Stimulated activated CD4-positive, alpha-beta T cell treated with anti-CD3 and anti-CD28 coated beads, TNF-alpha, amount 100 ng/mL, for 48 hours (primary cell): ENCODE results near the gene TXNRD2.

ENCODE experiments used
- DNase-seq, 3 donors: peaks; one replicate each; pipeline ENCODE4 v3.0.0-alpha.2; 2020; ENCODE audit warnings: low read depth in 3 of 3

The TXNRD2 gene

DNA sequence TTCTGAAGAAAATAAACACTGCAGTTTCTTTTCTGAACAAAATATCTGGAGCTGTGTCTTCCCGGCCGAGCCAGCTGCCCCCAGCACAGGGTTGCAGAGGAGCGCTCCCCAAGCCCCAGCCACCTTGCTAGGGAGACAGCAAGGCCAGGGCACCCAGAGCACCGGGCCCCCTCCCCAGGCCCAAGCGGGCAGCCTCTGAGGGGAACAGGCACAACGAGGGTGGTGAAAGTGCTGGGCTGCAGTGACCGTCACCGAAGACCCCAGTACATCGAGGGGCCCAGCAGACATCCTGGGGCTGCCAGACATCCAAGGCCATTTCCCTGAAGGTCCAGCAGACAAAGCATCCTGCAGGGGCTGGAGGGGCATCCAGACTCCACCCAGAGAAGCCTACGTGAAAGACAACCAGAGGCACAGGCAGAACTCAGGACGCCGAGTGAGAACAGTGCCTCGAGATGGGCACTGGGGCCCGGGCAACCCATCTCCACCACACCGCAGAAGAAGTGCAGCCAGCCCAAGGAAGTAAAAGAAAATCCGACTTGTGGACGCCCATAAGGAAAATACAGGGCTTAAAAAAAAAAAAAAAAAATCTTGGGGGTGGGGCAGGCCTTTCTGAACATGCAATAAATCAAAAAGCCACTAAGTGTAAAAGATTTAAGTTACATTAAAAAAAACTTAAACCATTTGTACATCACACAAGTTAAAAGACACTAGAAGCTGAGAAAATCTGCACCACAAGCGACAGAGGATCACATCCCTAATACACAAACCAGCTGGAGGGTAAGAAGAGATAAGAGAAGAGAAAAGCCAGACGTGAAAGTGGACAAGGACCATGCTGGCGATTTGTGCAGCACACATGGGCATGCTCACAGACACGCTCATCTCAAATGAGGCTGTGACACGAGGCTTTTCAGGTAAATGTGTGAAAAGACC, 36.0 kb downstream of the TXNRD2 start:
- DNase-seq = no peak

DNA sequence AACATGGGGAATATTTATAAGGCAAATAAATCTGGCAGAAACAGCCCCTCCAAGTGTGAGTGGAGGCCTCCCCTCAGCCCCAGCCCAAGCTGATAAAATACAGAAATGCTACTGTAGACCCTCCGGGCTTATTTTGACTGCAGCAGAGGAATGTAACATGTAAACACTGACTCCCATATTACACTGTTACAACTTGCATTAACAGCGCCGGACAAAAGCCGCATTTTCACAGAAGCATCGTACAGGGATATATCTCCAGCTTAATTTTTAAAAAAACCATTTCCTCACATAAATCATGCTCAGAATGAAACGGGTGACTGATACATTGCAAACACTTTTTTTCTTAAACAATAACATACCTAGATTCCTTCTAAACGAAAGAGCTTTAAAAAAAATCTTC, 36.7 kb downstream of the TXNRD2 start:
- DNase-seq = no peak

DNA sequence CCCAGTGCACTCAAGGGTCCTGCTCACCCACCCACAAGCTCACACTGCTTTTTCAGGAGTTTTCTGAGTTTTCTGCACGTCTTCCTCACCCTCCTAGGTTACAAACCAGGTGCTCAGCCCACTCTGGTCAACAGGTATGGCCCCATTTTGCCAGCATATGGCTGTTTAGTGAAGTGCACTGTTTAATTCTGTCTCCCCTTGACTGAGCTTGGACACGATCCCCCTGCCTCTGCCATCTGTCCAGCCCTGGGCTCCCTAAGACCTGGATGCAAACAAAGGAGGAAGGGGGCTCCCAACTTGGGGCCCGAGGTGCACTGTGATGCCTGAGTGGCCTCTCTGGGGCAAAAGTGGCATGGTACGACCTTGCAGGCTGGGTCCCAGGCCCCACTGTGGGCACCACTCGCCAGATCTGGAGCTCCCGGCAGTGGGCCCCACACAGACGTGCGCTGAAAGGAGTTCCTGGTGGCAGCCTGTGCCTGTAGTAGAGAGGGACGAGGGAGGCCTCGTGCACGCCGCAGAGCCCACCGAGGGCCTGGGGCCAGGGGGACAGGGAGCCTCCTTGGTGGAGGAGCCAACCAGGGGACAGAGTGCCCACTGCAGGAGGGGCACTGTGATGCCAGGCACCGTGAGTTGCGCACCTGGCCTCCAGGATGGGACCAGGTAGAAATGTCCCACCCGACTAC, 37.3 kb downstream of the TXNRD2 start:
- DNase-seq = no peak

DNA sequence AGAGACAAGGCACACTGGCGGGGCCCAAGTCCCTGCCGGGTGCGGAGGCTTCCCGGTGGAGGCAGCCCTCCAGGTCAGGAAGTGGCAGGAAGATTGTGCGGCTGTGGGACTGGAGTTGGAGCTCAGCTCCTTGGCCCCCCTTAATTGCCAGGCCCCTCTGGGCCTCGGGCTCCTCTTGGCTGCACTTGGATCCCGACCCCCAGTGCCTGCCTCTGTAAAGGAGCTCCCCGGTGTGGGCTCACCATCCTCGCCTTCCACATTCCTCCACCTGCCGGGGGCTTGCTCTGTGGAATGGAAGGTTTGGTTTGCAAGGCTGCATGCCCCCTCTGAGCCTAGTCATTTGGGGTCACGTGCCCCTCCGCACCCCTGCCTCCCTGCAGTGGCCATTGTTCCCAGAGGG, 38.1 kb downstream of the TXNRD2 start:
- no peak for DNase-seq

DNA sequence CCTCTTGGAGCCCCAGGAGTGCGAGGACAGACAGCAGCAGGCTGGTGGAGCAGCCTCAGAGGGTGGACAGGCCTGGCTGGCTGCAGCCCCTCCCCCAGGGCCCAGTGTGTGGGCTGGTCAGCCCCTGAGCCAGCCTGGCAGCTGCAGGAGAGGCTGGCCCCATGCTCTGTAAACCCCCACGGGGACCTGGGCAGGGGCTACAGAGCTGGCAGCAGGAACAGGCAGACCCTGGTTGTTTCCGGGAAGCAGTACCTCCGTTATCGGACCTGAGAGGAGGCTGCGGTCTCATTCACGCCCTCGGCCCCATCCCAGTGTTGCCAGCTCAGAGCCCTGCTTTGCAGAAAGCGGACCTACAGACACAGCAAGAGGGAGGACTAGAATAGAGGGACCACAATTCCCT, 38.6 kb downstream of the TXNRD2 start:
- no peak for DNase-seq

DNA sequence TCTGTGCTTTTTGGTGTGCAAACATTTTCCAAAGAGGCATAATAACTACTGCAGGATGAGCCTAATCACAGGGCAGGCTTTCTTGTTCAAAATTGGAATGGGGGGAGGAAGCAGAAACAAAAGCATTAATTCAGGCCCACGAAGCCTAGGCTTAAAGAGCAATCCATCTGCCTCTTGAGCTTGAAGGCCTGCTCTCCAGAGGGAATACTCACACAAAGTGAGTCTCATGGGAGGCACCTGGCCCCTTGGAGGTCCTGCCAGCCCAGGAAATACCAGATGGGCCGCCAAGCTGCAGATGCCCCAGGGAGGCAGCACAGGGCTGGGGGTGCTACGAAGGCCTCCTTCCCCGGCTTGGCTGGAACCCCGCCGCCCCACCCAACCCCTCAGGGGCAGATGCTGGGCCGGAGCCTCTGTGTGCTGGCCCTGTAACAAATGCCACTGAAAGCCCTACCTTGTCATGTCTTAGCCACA, 39.3 kb downstream of the TXNRD2 start:
- DNase-seq = no peak

DNA sequence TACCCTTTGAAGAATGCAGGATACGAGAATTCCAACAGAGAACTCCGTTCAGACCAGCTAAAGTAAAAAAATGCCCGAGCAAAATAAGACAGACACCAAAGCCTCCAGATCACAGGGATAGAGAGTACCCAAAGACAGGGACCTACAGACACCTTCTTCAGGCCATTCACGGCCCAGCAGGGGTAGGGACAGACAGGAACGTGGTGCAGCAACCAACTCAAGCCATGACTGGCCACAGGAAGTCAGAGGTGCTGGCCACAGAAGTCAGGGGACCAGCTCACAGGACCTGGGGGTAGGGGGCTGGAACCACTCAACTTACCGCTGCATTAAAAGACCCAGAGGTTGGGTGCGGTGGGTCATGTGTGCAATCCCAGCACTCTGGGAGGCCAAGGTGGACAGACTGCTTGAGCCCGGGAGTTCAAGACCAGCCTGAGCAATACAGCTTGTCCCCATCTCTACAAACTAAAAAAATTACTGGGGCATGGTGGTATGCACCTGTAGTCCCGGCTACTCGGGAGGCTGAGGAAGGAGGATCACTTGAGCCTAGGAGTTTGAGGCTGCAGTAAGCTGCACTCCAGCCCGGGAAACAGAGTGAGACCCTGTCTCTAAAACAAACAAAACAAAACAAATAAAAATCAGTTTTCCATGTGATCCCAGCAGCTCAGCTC, 39.9 kb downstream of the TXNRD2 start:
- no peak for DNase-seq

DNA sequence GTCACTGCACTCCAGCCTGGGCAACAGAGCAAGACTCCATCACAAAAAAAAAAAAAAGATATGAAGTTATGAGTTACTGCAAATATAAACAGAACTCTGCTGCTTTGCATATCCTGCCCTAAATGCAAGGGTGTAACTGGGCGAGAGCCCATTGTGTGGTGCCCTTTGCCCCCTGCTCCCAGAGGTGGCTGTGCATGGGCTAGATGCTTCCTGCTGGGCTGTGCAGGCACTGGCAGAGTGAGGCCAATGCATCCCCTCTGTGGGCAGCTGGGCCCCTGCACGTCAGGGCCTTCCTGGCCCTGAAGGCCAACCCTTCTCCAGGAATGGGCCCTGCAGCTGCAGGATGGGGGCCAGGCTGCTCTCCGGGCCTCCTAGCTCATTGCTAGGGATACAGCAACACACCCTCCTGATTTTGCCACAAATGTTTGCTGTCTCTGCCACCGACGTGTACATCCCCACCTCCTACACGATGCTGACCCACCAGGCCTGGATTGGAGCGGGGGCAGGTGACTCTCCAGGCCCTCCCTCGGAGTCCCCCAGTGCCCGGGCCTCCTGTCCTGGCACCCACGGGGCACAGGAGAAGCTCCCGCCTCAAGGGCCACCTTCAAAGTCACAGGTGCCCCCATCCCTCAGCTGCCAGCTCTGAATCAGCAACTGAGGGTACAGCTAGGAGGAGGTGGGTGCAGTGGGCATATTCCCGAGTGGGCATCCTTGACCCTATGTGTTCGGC, 40.7 kb downstream of the TXNRD2 start:
- DNase-seq = no peak

DNA sequence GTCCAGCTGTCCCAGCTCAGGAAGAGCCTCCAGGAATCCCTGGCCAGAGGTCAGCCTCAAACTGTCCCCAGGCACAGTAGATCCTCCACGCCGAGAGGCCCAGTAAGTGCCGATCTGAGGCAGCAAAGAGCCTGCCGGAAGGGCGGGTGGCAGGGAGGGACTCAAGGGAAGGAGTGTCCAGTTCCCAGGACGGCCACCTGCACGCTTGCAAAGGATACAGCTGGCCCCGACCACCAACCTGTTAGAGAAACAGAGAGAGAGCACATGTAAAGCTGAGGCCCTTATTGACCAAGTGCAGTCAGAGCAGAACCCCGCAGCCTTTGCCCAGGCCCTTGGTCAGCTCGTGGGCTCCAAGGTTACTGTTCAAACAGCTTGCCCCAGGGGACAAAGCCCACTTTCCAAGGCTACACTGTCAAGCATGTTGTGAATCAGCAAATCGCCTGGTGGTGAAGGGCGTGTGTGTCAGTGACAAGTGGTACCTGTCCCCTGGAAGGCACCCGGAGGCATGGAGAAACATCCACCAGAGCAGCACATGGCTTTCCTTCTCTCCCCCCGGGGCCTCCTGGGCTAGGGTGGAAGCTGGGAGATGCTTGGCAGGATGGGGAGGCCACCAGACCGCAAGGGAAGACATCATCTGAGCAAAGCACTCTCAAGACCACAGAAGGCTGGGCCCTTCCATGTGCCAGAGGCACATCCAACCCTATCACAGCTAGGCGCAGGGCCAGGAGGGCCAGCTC, 42.6 kb downstream of the TXNRD2 start:
- no peak for DNase-seq

DNA sequence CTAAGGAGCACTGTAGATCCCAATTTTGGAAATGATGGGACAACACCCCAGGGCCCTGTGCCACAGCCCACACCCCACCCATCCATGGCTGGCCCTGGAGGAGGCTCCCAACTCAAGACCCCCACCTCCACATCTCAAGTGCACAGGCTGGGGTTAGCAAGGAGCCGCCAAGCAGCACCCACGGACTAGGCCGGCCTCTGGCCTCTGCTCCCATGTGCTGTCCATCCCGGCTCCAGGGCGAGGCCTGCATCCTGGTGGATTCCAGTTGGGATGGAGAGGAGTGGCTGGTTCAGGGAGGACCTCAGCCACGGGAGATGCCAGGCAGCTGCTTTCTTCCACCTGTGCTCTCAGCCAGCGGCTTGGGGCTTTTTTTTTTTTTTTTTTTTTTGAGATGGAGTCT, 43.5 kb downstream of the TXNRD2 start:
- no peak for DNase-seq

DNA sequence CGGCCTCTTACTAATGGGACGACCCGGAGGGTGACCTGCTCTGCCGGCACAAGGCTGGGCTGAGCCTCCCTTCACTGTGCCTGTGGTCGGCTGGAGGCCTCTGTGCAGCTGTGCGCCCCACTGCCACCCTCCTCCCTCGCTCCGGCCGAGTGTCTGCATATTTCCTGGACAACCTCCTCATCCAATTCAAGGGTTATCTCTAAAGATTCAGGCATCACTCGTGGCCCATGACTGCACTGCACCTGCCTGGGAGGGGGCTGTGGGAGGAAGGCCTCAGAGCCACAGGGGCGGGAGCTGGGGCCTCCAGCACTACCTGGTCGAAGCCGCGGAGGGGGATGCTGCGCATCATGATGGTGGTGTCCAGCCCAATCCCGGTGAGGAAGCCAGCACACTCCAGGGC, 43.9 kb downstream of the TXNRD2 start:
- no peak for DNase-seq

DNA sequence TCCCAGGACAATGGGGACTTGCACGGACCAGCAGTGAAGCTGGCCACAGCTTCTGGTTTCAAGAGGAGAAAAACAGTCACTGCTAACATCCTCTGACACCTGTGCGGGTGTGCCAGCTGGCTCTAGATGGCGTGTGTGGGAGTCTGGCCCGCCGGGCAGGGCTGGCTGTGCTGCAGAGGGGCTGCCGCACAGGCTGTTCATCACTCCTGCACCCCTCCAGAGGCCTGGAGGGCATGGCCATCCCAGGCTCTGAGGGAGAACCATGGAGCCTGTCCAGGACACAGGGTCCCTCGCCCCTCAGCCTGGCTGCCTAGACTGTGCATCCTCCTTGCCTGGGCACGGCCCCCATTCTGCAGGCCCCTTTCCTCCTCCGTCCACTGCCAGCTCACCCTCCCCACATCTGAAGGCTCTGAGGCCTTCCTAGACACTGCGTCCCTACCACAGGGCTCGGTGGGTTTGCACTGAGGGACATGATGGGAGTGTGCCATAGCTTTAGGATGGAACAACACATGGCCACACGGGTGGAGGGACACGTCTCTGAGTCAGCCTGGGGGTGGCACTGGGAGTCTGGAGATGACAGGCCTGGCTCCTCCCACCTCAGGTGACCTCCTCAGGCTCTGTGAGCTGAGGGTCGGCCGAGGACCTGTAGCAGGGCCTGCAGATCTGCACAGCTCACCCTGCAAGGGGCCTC, 44.8 kb downstream of the TXNRD2 start:
- no peak for DNase-seq

DNA sequence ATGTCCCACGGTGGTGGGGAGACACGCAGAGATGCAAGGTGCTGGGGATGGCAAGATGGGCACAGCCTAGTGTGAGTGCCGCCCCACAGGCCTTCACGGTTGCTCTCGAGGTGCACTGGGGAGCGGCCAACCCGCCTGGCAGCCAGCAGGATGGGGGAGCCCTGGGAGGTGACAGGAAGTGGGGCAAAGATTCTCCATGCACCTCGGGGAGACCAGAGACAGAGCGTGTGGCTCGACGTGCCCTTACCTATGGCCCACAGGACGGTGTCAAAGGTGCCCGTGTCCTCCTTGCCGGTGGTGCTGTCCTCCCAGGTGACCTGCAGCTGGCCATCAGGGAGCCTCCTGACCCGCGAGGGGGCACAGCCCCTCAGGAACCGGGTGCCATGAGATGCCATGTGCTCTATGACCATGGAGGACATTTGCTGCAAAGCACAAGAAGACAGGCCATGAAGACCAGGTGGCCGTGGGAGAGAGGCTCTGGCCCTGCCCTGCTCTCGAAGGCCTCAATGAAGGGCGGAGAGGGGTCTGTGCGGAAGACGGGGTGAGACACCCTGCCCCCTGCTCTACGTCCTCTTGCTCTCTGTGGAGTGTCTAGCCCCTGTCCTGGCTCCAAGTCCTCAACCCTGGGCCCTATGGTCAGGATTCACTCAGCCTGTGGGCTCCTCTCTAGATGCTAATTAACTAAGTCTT, 46.3 kb downstream of the TXNRD2 start:
- DNase-seq = no peak

DNA sequence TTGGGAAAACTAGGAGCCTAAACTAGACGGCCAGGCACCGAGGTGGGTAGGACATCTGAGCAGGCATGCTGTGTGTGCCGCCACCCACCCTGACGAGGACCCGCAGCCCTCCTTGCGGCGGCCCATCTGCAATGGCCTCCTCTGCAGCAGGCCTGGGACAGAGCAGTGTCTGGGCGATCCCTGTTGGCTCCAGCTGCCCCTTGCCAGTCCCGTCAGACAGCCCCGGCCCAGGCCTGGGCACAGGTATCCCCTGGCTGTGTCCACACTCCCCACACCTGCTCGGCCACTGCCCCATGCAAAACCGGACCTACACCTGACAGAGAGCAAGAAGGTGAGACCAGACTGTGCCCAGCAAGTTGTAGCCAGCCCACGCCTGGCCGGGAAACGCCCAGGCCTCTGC, 48.3 kb downstream of the TXNRD2 start:
- no peak for DNase-seq

DNA sequence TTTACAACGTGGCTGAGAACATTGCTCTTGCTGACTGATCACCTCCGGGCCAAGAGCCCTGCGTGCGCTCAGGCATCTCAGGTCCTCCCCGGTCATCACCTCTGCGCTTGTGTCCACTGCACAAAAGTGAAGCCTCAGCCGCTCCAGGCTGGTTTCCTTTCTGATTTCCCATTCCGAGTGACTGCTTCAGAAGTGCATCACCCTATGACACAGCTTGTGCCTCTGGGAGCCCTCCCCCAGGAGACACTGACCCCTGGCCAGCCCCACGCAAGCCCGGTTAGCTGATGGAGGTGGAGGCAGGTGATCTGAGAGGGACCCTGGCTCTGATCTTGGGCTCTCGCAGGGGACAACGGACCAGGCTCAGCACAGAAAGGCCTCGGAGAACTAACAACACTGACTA, 48.7 kb downstream of the TXNRD2 start:
- no peak for DNase-seq

DNA sequence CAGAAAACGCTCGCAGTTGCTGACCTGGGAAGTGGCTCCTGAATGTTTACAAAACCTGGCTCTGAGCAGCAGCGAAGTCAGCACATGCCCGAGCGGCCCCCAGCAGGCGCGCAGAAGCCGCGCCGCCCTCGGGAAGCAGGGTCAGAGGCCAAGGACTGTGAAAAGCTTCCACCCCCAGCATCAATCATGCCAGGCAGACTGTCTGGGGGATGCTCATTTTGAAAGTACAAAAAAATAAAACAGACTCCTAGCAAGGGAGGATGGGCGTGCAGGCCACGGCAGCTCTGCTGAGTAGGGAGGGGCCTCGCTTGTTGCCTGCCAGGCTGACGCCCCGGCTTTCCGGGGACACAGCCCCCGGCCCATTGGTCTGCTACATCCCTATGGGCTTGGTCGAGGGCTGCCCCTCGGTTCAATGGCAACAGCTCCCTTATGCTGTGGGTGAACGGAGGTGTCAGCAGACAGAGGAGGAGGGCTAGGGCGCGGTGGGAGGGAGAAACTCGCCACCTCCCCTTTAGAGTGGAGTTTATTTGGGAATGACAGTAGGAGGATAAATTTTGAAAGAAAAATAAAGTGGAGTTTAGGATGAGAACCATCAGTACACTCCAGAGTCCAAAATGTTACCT, 49.2 kb downstream of the TXNRD2 start:
- peak; percentile 31 to 55 (median 52) for DNase-seq

DNA sequence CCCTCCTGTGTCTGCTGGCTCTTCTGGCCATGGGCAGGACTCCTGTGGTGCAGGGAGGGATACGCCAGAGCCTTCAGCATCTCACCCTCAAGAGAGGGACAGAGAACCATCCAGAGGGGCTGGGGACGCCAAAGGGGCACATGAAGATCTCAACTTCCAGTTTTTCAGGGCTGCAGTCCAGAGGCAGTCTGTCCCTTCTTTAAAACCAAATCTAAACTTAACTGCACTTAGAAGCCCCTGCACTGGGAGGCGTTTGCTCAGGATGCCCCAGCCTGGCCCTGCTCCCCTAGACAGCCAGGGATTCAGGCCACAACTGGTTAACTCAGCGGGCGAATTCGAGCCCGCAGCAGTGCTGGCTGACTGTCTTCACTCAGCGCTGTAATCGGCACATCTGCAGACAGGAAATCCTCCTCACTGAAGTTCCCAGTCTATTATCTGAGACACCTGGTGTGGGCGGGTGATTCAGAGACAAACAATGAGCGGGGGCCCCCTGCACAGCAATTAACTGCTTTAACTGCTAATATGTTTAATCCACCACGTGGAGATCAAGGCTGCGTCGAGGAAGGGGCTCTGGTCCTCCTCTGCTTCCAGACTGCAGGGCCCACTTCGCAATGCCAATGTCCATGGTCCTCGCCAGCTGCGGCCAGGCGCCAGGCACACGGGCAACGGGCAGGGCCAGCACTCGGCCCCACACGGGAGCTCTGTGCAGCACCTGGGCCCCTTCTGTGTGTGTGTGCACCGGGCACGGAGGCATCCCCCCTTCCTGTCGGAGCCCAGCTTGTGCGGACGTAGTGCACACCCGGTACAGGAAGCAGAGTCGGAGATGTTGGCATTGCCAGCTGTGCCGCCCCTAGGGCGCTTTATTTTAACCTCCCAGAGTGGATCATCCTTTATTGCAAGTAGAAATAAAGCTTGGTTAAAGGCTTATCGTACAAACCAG, 50.0 kb downstream of the TXNRD2 start:
- DNase-seq = peak; percentile 69 to 83 (median 74)
